HCT116 (cell line): ENCODE data around the gene GRIN2C. TPM values are rescaled to one million over a fixed set of nuclear protein-coding genes. Genes with fewer than 3 reads are reported as not detected.

Source experiments
- ATAC-seq: fragments of 200-7000 bp; cut with Tn5 transposase; 2 replicates; pipeline ENCODE4 v1.9.1; 2020; ENCODE audit warnings: mild to moderate bottlenecking, moderate library complexity
- BruUV-seq: library from RNA; stranded (reverse); fragments of 400-500 nt; replicated peaks from 2 replicates; lab custom pipeline; 2021; lab: Mats Ljungman, UMichigan
- CTCF ChIA-PET: fragments of 300-600 bp; sonication (Branson Sonifier 250); formaldehyde crosslinking; loops from one replicate; lab custom pipeline; 2021; ENCODE audit warnings: antibody characterized with exemption; lab: Charles Lee
- POLR2A ChIA-PET: fragments of 300-600, 350-600 bp; sonication (Branson Sonifier 250); formaldehyde crosslinking; loops from one replicate; lab custom pipeline; 2021; ENCODE audit warnings: antibody characterized with exemption; lab: Charles Lee
- RAD21 ChIA-PET, 2 experiments: fragments of 300-600 bp; sonication (Branson Sonifier 250); formaldehyde crosslinking; loops; one replicate each; lab custom pipeline; 2023; ENCODE audit warnings: low total read pairs in 2 of 2; ENCODE audit not compliant: uncharacterized antibody in 2 of 2, unreplicated experiment in 2 of 2, low non-redundant PET in 1 of 2; lab: Charles Lee
- DNase-seq: peaks from one replicate; pipeline ENCODE4 v3.0.0-alpha.2; 2010; ENCODE audit warnings: low read depth, low spot score
- H2AFZ ChIP-seq: fragments of 200-600 bp; shearing (Covaris generic), sonication (generic); 2 replicates; pipeline ENCODE4 v1.6.1; 2017; ENCODE audit warnings: low read depth, mixed run types, mixed read lengths, antibody characterized with exemption, low read length; ENCODE audit not compliant: poor library complexity, severe bottlenecking
- H3K27ac ChIP-seq: 2 replicates; pipeline ENCODE4 v1.5.1; 2012; ENCODE audit warnings: low read depth, low read length
- H3K27me3 ChIP-seq: fragments of 200-600 bp; sonication (generic); 2 replicates; pipeline ENCODE4 v1.6.1; 2016; ENCODE audit warnings: mixed run types, low read length, mixed read lengths; ENCODE audit not compliant: insufficient read depth
- H3K36me3 ChIP-seq, 2 experiments: fragments of 200-500 bp in 1 of 2; fragments of 200-600 bp in 1 of 2; sonication (Bioruptor generic) in 1 of 2; sonication (generic) in 1 of 2; 2 replicates each; pipeline versions ENCODE4 v1.5.1 to v1.6.1; 2014 to 2016; ENCODE audit warnings: low read length in 2 of 2, inconsistent platforms in 1 of 2, mixed read lengths in 1 of 2, mixed run types in 1 of 2; ENCODE audit not compliant: insufficient read depth in 2 of 2, control insufficient read depth in 1 of 2
- H3K4me1 ChIP-seq, 2 experiments: fragments of 200-600 bp in 1 of 2; sonication (generic) in 1 of 2; 2 replicates each; pipeline versions ENCODE4 v1.5.1 to v1.6.1; 2012 to 2017; ENCODE audit warnings: low read length in 2 of 2, inconsistent platforms in 1 of 2, mild to moderate bottlenecking in 1 of 2, mixed read lengths in 1 of 2, mixed run types in 1 of 2, moderate library complexity in 1 of 2; ENCODE audit not compliant: insufficient read depth in 2 of 2, control insufficient read depth in 1 of 2
- H3K4me2 ChIP-seq: fragments of 200-600 bp; sonication (generic); 2 replicates; pipeline ENCODE4 v1.6.1; 2017; ENCODE audit warnings: mixed run types, low read length, mixed read lengths
- H3K4me3 ChIP-seq, 2 experiments: fragments of 200-600 bp in 1 of 2; sonication (generic) in 1 of 2; replicated peaks in 1 of 2; 2 replicates each; pipeline ENCODE4 v1.5.1; 2011 to 2016; ENCODE audit warnings: low read length in 2 of 2, control low read depth in 1 of 2, low read depth in 1 of 2, mild to moderate bottlenecking in 1 of 2, mixed read lengths in 1 of 2, mixed run types in 1 of 2
- H3K79me2 ChIP-seq: fragments of 200-600 bp; sonication (generic); 2 replicates; pipeline ENCODE4 v1.6.1; 2017; ENCODE audit warnings: mild to moderate bottlenecking, mixed run types, low read length, moderate library complexity, mixed read lengths; ENCODE audit not compliant: insufficient read depth
- H3K9ac ChIP-seq: fragments of 200-600 bp; sonication (generic); 2 replicates; pipeline ENCODE4 v1.6.1; 2016; ENCODE audit warnings: low read length, mixed read lengths
- H3K9me2 ChIP-seq: fragments of 200-600 bp; sonication (generic), shearing (Covaris generic); 2 replicates; pipeline ENCODE4 v1.6.1; 2017; ENCODE audit warnings: mixed run types, mild to moderate bottlenecking, moderate library complexity; ENCODE audit not compliant: insufficient read depth
- H3K9me3 ChIP-seq, 2 experiments: fragments of 200-500 bp in 1 of 2; fragments of 200-600 bp in 1 of 2; sonication (Bioruptor generic) in 1 of 2; sonication (generic) in 1 of 2; 2 replicates each; pipeline ENCODE4 v1.6.1; 2014 to 2017; ENCODE audit warnings: low read length in 2 of 2, mixed read lengths in 2 of 2, inconsistent platforms in 1 of 2, low read depth in 1 of 2, mild to moderate bottlenecking in 1 of 2, mixed run types in 1 of 2, moderate library complexity in 1 of 2; ENCODE audit not compliant: control insufficient read depth in 1 of 2, insufficient read depth in 1 of 2
- H4K20me1 ChIP-seq: fragments of 200-600 bp; sonication (generic), shearing (Covaris generic); 2 replicates; pipeline ENCODE4 v1.6.1; 2017; ENCODE audit warnings: mixed run types, mild to moderate bottlenecking, moderate library complexity; ENCODE audit not compliant: insufficient read depth
- EZH2 ChIP-seq: fragments of 200-600 bp; sonication (generic); IDR thresholded peaks from 2 replicates; pipeline ENCODE4 v1.6.1; 2017; ENCODE audit warnings: antibody characterized with exemption, mixed run types
- JUND ChIP-seq: IDR thresholded peaks from 2 replicates; pipeline ENCODE4 v1.6.1; 2012
- SIN3A ChIP-seq: IDR thresholded peaks from 2 replicates; pipeline ENCODE4 v1.6.1; 2012; ENCODE audit warnings: low read depth
- ZFX ChIP-seq: fragments of 450-650 bp; IDR thresholded peaks from 2 replicates; pipeline ENCODE4 v1.6.1; 2017
- ZNF274 ChIP-seq: fragments of 200-500 bp; sonication (Bioruptor generic); IDR thresholded peaks from 2 replicates; pipeline ENCODE4 v1.6.1; 2014; ENCODE audit warnings: mild to moderate bottlenecking, low read depth, low read length, inconsistent platforms
- intact Hi-C: fragments of 100-400 bp; cut with micrococcal nuclease; formaldehyde crosslinking; loops from 2 replicates; pipeline ENCODE4 v1.10.0; 2022
- total RNA-seq: library from RNA; stranded (reverse); gene quantifications from one replicate; pipeline ENCODE4 v1.2.1, GENCODE V29; 2021; ENCODE audit not compliant: unreplicated experiment
- TF ChIP-seq, protein P1 (sequence below), 3 experiments: fragments of 200-600 bp in 1 of 3; sonication (generic) in 1 of 3; IDR thresholded peaks in 2 of 3; conservative IDR thresholded peaks in 1 of 3; 2 replicates each; pipeline ENCODE4 v1.5.1; 2012 to 2017; ENCODE audit warnings: low read depth in 2 of 3, low read length in 2 of 3, antibody characterized with exemption in 1 of 3, borderline replicate concordance in 1 of 3, control low read depth in 1 of 3, mild to moderate bottlenecking in 1 of 3, mixed read lengths in 1 of 3, mixed run types in 1 of 3, moderate library complexity in 1 of 3; ENCODE audit not compliant: insufficient read depth in 1 of 3

Gene GRIN2C
- total RNA-seq, 1 experiment from 2014 or later = 2.2 TPM

DNA sequence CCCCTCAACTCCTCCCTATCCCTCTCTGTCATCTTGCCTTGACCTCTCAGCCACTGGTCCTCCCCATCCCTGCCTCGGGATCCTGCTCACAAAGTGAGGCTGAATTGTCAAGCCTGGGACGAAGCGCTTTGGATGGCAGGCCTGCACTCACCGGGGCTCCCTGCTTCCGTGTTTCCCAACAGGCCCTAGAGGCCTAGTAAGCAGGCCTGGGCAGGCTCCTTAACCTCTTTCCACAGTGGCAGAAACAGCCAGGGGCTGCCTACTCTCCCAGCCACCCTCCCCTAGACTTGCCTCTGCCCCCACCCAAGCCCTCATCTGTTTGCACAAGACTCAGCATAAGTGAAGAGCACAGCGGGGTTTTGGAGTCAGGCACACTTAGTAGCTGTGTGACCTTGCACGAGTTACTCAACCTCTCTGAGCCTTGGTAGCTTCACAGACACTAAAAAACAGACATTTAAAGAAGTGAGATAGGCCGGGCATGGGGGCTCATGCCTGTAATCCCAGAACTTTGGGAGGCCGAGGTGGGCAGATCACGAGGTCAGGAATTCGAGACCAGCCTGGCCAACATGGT lies 38.8 kb upstream of the GRIN2C start:
- Histone ChIP-seq H3K4me3 (no peak overlapping the region), H4K20me1 (no peaks in the 10 kb centered on the region), H3K4me2 (no peak overlapping the region), H3K9ac (no peak overlapping the region), H3K27me3 (peaks cover 6% of the 10 kb centered on the region; the same call in 1 of the 2 replicates), H3K4me1 (peaks cover 3 to 12% of the 10 kb centered on the region in 2 experiments), H3K27ac (no peak overlapping the region), H3K79me2 (no peaks in the 10 kb centered on the region), H3K36me3 (no peaks in the 10 kb centered on the region), H2AFZ (no peak overlapping the region), H3K9me3 (no peaks in the 10 kb centered on the region), H3K9me2 (no peaks in the 10 kb centered on the region)
- no peak for DNase-seq
- intact Hi-C loops = no loop called here
- ATAC-seq = no peak
- BruUV-seq = no TSS peak
- ChIA-PET POLR2A (no interaction called here), RAD21 (no interaction called here), CTCF (no interaction called here)
- TF ChIP-seq, protein P1, sequence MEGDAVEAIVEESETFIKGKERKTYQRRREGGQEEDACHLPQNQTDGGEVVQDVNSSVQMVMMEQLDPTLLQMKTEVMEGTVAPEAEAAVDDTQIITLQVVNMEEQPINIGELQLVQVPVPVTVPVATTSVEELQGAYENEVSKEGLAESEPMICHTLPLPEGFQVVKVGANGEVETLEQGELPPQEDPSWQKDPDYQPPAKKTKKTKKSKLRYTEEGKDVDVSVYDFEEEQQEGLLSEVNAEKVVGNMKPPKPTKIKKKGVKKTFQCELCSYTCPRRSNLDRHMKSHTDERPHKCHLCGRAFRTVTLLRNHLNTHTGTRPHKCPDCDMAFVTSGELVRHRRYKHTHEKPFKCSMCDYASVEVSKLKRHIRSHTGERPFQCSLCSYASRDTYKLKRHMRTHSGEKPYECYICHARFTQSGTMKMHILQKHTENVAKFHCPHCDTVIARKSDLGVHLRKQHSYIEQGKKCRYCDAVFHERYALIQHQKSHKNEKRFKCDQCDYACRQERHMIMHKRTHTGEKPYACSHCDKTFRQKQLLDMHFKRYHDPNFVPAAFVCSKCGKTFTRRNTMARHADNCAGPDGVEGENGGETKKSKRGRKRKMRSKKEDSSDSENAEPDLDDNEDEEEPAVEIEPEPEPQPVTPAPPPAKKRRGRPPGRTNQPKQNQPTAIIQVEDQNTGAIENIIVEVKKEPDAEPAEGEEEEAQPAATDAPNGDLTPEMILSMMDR (IDR thresholded peaks at IDR 0.05 in 2 of 3, conservative IDR thresholded peaks at IDR 0.05 in 1 of 3; ENCODE audit: borderline replicate concordance in 1 of 3, insufficient read depth in 1 of 3, low read depth in 2 of 3, low read length in 2 of 3) = no peak
- TF ChIP-seq ZNF274 = no peak
- TF ChIP-seq ZFX = no peak
- no peak for TF ChIP-seq EZH2
- no peak for TF ChIP-seq SIN3A
- TF ChIP-seq JUND = no peak
